GM19043 (cell line): ENCODE results near the gene ERCC4.

Experiments
- ATAC-seq: cut with Tn5 transposase; IDR thresholded peaks from one replicate; pipeline ENCODE4 v1.9.1; 2021; ENCODE audit warnings: low read depth; ENCODE audit not compliant: unreplicated experiment

The ERCC4 gene

DNA sequence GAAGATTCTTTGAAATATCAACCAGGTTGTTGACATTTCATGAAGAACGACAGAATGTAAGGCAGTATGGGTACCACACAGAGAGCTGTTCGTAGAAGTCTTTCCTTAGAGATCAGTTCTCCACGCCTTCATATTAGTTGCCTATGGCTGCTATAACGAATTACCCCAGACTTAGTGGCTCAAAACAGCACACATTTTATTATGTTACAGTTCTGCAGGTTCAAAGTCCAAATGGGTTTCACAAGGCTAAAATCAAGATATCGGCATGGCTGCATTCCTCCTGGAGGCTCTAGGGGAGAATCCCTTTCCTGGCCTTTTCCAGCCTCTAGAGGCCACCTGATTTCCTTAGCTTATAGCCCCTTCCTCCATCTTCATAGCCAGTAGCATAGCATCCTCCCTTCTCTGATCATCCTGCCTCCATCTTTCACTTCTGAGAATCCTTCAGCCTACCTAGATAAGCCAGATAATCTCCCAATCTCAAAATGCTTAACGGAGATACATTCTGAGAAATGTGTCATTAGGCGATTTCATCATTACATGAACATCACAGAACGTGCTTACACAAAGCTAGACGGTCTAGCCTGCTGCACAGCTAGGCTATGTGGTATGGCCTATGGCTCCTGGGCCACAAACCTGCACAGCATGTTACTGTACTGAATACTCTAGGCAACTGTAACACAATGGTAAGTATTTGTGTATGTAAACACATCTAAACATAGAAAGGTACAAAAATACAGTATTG lies 26.0 kb downstream of the ERCC4 start:
- no peak for ATAC-seq

DNA sequence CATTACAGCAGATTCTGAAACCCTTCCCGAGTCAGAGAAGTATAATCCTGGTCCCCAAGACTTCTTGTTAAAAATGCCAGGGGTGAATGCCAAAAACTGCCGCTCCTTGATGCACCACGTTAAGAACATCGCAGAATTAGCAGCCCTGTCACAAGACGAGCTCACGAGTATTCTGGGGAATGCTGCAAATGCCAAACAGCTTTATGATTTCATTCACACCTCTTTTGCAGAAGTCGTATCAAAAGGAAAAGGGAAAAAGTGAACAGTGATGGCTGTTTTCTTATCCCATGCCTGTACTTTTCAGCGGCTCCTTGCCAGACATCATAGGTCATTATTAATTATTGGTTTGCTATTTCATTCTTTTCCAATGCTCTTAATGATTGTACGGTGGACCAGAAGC lies 28.1 kb downstream of the ERCC4 start:
- ATAC-seq: no peak

DNA sequence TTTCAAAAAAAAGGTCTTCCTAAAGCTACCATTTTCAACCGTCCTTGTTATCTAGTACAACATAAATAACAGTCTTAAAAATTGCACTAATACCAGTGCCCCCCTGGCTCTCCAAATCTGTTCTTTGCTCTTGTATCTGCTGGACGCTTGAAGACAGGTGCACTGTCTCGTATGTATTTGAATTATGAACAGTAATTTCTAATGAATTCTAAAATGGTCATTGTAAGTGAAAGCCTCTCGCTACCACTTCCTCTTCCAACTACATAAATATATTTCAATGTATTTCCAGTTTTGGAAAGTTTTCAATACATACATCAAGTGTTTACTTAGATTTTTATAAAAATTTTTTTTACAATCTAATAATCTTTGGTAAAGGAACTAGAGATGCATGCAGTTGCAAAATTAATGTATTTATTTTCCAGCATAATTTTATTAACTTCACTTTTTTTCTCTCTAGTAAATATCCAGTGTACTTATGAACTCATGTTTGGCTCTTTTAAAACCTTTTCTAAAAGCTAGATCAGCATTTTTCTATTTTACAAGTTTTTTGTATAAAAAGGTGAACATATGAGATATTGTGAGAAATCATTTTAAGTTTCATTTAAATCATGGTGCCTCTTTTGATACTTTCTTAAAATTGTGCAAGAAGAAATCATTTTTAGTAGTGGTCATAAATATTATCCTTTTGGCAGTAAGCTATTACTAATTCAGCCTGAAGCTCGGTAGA lies 31.0 kb downstream of the ERCC4 start:
- ATAC-seq: no peak

DNA sequence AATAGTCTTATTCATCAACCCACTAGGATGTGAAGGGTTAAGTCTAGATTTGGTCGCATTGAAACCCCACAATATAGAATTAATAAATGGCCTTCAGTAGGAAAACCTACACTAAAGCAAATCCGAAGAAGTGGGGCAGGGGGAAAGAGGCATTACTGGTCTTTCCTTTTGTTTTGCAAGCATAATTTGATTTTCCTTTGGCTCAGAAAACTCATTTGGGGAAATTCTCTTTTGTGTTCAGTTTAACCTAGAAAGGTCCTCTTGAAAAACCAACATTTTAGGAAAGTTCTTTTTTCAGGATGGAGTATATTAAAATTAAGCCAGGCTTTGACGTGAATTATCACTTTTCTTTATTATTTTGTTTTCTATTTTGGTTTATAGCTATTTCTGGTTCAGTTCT lies 31.7 kb downstream of the ERCC4 start:
- no peak for ATAC-seq

DNA sequence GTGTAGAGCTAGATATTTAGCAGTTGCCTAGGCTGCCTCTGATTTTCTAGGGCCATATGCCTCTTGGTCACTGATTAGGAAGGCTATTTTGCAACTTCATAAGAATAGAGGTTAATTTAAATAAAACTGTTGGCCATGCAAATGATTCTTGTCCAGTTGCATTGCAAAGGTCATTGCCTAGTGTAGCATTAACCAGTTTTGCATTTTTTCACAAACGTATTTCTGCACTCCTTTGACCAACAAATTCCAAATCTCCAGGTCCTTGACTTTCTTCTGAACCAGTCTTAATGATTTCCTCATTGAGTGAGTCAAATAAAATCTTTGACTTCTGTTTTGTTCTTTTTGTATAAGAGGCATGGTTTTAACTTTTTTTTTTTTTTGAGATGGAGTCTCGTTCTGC lies 33.5 kb downstream of the ERCC4 start:
- ATAC-seq: no peak

DNA sequence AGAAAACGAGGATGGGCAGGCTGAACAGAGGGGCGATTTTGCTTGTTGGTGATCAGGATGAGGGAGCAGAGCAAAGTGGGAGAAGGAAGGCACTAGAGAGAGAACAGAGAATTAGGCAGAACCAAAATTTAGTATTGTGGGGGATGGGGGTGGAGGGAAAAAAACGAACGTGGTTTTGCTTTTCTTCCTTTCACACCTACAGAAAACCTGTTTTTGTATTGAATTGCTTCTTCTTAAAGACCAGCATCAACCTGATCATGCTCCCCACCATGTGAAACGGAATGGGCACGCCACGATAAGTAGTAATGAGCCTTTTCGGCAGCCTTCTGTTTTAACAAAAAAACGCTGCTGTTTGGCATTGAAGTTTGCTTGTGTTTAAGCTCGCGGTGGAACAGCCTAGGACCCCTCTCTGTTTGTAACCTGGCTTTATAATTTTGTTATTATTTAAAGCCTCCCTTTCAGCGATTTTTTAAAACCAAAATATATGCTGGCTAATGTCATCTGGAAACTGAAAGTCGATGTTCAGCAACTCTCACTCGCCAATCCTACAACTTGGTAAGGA lies 36.8 kb downstream of the ERCC4 start:
- ATAC-seq: no peak

DNA sequence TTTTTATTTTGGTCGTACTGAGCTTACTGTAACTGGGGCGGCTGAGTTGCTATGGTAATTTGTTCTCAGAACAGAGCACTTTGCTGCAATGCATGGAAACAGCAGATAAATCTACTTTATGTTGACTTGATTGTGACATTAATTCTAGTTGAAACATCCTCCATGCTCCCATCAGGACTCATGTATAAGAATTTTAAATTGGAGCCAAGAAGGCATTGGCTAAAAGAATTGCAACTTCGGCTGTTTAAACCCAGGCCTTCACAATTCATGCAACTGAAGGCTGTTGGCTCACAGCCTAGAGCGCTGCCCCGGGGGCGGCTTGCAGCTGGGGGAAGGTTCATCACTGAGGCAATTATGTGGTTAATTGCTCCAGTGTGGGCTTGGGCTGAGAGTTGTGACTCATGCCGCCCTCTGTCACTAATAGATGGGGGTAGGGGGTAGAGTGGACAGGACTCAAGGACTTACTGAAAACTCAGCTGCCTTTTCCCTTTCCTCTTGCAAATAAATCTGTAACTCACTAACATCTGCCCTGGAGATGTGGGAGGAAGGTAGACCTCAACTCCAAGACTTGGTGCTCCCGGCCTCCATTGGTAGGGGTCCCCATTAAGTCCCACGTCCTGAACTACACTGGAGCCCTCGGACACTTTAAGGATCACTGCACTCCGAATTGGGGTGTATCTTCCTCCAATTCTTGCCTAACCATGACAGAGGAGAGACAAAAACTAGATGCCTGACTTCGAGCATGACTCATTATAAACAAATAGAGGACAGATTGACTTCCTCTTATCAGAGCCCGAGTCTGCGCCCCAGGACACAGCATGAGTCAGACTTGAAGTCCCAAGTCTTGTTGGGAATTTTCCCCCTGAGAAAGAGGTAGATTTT lies 37.5 kb downstream of the ERCC4 start:
- peak; percentile 71 for ATAC-seq

DNA sequence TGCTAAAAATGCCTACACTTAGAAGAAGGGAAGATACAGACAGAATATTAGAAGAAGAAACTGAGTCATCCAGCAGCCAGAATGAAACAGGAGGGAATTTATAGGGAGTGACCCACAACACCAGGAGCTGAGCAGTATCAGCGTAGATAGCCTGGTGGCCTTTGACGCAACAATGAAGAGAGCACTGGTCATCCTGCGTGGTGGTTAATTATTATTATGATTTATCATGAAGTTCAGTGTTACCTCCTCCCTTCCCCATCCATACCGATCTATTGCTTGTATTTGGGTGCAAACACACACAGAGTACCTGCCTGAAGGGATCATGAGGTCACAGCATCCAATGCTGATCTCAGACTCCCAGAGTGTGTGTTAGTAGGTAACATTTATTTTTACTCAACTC lies 38.5 kb downstream of the ERCC4 start:
- ATAC-seq: no peak

DNA sequence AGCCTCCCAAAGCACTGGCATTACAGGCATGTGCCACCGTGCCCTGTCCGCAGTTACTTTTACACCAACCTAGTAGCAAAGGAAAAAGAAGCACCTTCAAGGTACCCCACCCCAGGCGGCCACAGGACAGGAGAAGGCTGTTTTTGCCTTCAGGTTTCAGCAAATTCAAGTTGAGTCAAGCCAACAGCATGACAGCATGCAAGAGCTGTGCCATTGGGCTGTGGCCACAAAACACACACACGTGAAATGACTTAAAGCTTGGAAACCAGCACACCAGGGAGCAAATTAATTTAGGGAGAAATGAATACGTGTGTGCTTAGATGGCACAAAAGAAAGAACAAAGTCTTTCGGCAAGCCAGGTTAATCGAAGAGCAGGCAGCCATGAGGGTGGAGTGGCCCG lies 39.7 kb downstream of the ERCC4 start:
- ATAC-seq: no peak

DNA sequence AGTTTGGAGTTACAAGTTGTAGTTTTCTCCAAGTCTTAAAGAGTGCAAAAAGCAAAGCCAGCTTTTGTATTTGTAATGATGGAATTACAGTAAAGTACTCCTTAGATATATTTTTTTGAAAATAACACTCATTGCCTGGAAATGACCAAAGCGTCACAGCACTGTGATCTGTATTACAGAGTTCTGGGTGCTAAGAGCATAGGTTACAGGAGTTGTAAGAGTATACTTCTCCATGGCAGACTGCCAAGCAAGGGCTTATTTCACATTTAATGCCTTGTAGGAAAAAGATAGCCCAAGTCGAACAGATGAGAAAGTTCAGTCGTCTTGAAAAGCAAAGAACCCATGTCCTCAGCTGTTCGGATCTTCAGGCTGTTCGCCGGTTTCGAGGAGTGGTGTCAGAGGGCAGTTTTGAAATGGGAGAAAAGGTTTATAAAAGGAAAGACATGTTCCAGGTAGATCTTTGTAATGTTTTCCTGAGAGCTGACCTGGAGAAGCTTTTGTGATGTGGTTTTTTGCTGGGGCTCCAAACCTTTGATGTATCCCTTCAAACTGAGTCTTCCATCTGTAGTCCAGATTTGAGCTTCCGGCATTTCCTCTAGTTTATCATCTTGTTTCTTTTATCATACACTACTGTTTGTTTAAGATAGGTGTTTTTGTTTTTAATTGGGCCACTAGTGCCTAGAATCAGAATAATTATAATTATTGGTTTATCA lies 41.3 kb downstream of the ERCC4 start:
- ATAC-seq: no peak

DNA sequence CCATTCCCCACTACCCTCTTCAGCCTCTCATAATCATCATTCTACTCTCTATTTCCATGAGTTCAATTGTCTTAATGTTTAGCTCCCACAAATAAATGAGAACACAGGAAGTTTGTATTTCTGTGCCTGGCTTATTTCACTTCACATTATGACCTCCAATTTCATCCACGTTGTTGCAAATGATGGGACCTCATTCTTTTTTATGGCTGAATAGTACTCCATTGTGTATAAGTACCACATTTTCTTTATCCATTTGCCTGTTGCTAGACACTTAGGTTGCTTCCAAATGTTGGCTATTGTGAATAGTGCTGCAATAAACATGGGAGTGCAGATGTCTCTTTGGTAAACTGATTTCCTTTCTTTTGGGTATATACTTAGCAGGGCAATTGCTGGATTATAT lies 42.3 kb downstream of the ERCC4 start:
- ATAC-seq: no peak

DNA sequence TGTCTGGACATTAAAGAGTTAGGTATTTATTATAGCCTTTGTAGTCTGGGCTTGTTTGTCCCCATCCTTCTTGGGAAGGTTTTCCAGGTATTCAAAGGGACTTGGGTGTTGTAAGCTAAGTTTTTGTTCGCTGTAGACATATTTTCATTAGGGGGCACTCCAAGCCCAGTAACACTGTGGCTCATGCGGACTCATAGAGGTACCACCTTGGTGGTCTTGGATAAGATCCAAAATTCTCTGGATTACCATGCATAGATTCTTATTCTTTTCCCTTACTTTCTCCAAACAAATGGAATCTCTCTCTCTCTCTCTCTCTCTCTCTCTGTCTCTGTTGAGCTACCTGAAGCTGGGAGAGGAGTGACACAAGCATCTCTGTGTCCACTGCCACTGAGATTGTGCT lies 48.9 kb downstream of the ERCC4 start:
- ATAC-seq: no peak

DNA sequence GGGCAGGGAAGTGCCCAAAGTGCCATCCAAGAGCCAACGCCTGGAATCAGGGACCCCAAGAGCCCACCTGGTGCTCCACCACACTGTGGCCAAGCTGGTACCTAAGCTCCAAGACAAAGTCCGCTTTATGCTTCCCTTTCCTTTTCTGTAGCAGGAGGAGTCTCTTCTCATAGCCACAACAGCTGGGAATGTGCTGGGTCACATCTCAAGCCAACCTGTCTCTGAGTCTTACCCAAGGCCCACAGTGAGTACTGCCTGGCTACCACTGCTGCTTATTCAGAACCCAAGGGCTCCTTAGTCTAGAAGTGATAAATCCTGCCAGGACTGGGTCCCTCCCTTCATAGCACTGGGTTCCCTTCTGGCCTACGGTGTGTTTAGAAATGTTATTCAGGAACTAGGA lies 49.8 kb downstream of the ERCC4 start:
- ATAC-seq: no peak

DNA sequence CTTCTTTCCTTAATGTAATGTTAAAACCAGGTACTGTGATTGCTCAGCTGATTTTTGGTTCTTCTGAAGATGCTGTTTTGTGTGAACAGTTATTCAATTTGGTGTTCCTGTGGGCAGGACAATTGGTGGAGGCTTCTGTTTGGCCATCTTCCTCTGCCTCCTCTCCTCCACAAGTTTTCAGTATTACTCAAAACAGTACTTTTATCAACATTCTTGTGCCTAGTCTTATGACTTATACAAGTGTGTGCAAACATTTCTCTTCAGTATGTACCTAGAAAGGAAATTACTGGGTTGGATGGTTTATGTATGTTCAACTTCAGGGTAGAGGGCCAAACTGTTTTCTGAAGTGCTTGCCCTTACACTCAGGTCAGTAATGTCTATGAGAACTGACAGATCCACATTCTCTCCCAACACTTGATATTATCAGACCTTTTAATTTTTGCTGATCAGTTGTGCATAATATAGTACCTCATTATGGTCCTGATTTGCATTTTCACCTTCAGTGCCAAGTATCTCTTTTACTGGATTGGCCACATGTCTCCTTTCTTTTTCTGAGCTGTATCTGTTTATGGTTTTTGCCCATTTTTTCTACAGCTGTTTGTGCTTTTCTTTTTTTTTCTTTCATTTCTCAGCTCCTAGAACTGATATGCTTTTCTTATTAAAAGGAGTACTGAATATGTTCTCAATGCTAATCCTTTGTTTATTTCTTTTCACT lies 50.9 kb downstream of the ERCC4 start:
- ATAC-seq: no peak

DNA sequence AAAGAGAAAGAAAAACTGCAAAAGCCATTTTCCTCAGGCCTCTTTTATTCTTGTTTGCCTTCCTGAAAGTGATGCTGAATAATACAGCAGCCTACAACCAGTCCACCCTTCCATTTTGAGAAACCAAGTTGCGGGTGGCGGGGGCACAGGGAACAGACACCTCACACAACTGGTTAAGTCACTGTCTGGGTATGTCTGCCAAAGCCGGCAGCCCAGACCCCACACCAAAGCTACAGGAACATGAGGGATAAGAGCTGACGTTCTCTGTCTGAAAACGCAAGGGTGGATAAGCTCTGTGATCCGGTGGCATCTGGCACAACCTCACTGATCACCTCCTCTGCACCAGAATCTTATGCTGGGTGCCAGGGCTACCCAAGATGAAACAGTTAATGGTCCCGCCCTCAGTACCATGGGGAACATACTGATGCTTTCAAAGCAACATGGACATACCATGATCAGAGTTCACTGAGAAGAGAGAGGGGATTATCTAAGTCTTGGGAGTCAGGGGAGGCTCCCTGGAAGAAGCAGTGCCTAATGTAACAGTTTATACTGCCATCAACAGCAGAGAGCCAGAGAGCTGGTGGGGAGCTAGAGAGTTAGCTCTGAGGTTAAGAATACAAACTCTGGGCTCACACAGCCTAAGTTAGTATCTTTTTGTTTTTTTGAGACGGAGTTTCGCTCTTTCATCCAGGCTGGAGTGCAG lies 53.5 kb downstream of the ERCC4 start:
- no peak for ATAC-seq

DNA sequence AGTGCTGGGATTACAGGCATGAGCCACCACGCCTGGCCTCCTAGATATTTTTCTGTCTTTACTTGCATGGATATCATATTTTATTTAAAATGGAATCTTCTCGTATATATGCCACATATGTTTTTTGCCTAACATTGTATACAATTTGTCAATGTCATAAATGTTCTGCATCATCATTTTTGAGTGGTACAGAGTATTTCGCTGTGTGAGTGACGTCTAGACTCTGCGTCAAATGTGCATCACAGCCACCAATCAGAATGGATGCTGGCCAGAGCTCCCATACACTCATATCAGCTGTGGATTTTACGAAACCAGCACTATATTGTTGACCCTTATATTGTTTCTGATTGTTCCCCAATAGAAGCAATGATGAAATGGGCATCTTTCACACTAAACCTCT lies 57.2 kb downstream of the ERCC4 start:
- ATAC-seq: no peak

DNA sequence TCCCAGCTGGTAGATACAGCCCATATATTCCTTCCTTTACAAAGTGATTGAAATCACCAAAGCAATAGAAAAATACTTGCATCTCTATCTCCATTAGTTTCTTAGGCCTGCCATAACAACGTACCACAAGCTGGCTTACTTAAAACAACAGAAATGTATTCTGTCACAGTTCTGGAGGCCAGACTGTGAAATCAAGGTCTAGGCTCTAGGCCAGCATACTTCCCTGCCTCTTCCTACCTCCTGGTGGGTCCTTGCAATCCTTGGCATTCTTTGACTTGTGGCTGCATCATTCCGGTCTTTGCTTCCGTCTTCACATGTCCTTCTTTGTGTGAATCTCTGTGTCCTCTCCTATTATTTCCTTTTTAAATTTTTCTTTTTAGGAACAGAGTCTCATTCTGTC lies 62.5 kb downstream of the ERCC4 start:
- ATAC-seq: no peak

DNA sequence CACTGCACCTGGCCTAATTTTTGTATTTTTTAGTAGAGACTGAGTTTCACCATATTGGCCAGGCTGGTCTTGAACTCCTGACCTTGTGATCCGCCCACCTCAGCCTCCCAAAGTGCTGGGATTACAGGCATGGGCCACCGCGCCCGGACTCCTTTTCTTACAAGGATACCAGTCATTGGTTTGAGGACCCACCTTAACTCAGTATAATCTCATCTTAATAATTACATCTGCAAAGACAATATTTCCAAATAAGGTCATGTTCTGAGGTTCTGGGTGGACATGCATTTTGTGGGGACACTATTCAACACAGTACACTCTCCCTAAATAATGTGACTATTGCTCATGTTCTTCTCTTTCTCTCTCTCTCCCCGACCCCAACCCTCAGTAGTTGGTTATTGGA lies 63.7 kb downstream of the ERCC4 start:
- ATAC-seq: no peak

DNA sequence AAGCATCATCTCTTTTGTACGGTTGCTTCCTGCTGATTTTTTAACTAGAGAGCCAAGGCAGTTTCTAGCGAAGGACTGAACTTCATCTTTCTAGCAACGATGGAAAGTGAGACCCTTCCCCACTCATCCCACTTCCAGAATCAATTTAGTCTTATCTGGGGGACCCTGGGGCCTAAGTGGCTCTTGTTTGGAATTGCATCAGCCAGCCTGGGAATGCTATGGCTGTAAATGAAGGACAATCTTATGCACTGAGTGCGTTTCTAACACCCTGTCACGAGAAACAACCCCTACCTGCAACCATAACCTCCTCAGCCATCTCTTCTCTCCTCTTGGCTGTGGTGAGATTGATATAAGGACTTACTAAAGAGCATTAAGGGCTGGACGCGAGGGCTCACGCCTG lies 64.8 kb downstream of the ERCC4 start:
- no peak for ATAC-seq
